Lower leg skin (tissue), 4 donors: ENCODE data around the gene EVA1A. TPM values are rescaled to one million over a fixed set of nuclear protein-coding genes. Genes with fewer than 3 reads are reported as not detected.

Experiments
- DNase-seq, 2 donors: peaks; one replicate each; pipeline ENCODE4 v3.0.0-alpha.2; 2019; ENCODE audit warnings: low spot score in 2 of 2
- H3K4me3 ChIP-seq: fragments of 200-600 bp; sonication (generic); 2 replicates; pipeline ENCODE4 v1.5.1; 2017; ENCODE audit warnings: mild to moderate bottlenecking, low read depth; ENCODE audit not compliant: poor library complexity, severe bottlenecking
- CTCF ChIP-seq, 3 donors: fragments of 450-650 bp; IDR thresholded peaks; one replicate each; pipeline ENCODE4 v1.5.1; 2016; ENCODE audit warnings: antibody characterized with exemption in 3 of 3, mild to moderate bottlenecking in 3 of 3, moderate library complexity in 2 of 3
- POLR2A ChIP-seq, 2 donors: fragments of 450-650 bp; IDR thresholded peaks; one replicate each; pipeline ENCODE4 v1.6.1; 2016 to 2017; ENCODE audit warnings: antibody characterized with exemption in 2 of 2, mild to moderate bottlenecking in 1 of 2, moderate library complexity in 1 of 2
- WGBS, 2 donors: methylation state at CpG; one replicate each; pipeline ENCODE4 v1.1.5; 2018; 5-methylcytosine and 5-hydroxymethylcytosine counted together
- intact Hi-C: fragments of 100-400 bp; cut with DNase I; formaldehyde crosslinking; loops from one replicate; pipeline ENCODE4 v1.15.0; 2023; ENCODE audit warnings: low total_unique reads
- total RNA-seq, 4 donors: library from RNA; depleted of rRNA; stranded (reverse); fragments of >200 nt; gene quantifications; one replicate each; pipeline ENCODE4 v1.1.0, GENCODE V29; 2016

EVA1A gene
- total RNA-seq, result 10 to 100 TPM in 2 of 4 donors, 1 to 10 TPM in 2; 6.6 to 12.9 (median 9.1) TPM

DNA sequence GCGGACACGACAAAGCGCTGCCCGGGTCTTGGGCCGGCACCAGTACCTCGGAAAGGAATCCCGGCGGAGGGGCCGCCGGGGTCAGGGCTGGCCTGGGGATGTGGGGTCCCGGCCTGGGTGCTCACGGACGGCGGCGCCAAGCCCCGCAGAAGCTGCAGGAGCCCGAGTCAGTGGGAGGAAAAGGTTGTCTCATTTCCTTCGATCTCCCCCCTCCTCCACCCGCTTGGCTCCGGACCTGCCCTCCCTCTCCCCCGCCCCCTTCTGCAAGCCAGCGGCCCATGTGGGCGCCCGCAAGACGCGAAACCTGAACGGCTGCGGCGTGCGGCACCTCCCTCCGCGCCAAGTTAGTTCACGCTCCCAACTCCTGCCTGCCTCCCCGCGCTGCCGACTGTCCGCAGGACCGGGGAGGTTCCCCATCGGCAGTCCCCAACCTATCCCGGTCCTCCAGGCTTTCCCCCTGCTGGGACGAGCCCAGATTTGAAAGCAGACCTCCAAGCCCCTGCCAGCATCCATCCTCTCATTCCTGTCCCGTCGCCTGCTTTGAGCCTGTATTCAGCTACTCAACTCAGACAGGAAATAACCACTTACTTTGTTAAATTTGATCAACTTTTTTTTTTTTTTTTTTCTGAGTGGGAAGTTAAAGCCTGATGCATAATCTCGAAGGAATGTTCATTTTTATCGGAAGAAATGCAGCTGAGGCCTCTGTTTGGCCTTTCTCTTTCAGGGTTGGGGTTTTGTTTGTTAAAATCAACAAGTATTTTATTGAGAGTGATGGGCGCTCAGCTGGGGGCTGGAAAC, at the start of gene EVA1A:
Gene EVA1A (minus strand): TSS at position 172 of the 798 bp plus-strand sequence. CDS start 42,799 bp downstream, outside the sequence.
- WGBS, 2 donors, result 4% methylated on average over 25 to 30 of the region's 46 CpGs
- DNase-seq, result no peak
- intact Hi-C loops, result no loop called here
- peak within 1 kb of the TSS; percentile 26 for H3K4me3 ChIP-seq
- TF ChIP-seq CTCF (IDR thresholded peaks at IDR 0.05) (no peak), POLR2A (IDR thresholded peaks at IDR 0.05) (no peak)

GRCh38 chr2:75609937-75610508, 49.3 kb upstream of the EVA1A start:
- H3K4me3 ChIP-seq, result no peak overlapping the region
- TF ChIP-seq POLR2A (IDR thresholded peaks at IDR 0.05) (no peak), CTCF (IDR thresholded peaks at IDR 0.05) (no peak)
- no peak for DNase-seq
- WGBS, 2 donors, result 73 to 75% methylated on average over 7 of the region's 7 CpGs
- intact Hi-C loops, result loop anchor here (5.0 kb wide), 1 partner anchor 148 kb away; no protein-coding TSS in a partner anchor

GRCh38 chr2:75609334-75609689, 48.6 kb upstream of the EVA1A start:
- intact Hi-C loops, result loop anchor here (5.0 kb wide), 1 partner anchor 147 kb away; no protein-coding TSS in a partner anchor
- 35 to 49% methylated on average over 5 of the region's 5 CpGs for WGBS, 2 donors
- no peak overlapping the region for H3K4me3 ChIP-seq
- TF ChIP-seq POLR2A (IDR thresholded peaks at IDR 0.05) (no peak), CTCF (IDR thresholded peaks at IDR 0.05) (no peak)
- no peak for DNase-seq

DNA sequence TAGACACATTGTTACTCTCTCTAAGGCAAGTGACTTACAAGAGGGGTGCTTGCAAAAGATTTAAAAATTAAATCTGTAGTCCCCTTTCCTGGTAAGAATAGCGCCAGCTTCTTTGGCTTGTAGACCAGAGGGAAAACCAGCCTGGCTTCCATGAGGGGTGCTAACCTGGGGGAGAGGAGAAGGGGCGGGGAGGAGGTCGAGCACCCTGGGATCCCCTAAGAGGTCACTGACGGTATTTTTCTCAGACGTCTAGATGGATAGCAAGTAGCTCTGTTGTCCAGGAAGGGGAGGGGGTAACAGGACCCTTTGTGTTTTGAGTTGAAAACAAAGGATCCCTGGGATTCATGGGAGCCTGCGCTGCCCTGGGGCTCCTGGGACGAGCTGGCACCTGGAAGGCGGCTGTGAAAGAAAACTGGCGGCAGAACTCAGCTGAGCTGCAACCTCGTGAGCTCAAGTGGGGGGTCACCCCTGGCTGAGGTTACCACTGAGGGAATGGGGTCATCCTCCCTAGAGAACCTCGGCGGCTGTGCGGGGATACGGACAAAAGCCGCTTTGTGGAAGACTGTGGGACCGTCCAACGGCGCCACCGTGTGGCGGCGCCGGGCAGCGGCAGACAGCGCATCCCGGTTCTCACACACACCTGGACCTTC, 48.1 kb upstream of the EVA1A start:
- intact Hi-C loops, result loop anchor here (5.0 kb wide), 1 partner anchor 147 kb away; no protein-coding TSS in a partner anchor
- H3K4me3 ChIP-seq, result no peak overlapping the region
- WGBS, 2 donors, result 8 to 11% methylated on average over 25 of the region's 25 CpGs
- DNase-seq, result peak; percentile 27 to 90
- no peak for TF ChIP-seq POLR2A (IDR thresholded peaks at IDR 0.05)
- peak in 1 of 3 donors; percentile 63 for TF ChIP-seq CTCF (IDR thresholded peaks at IDR 0.05)

DNA sequence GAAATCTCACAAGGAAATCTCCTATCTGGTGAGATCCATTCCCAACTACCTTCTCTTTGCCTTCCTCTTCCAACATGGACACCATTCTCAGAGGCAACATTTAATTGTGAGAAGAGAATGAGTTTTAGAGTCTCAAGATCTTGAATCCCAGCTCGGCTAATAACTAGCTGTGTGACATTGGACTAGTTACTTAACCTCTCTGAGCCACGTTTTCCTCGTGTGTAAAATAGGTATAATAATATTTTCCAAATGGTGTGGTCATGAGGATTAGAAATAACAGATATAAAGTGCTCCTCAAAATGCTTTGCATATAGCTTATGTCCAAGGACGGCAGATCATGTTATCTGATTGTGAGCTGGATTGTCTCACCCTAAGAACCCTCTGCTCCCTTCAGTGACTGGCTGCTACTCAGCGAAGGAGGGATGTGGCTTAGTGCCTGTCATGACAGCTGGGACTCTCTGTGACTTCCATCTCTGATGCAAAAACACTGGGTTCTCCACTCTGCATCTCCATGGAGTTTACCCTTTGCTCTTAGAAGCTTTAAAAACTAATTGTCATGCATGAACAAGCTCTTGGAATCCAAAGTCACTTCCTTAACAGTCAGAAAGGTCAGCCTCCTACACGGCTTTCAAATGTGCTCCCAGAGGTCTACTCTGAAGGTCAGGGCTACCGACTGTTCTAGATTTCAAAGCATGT, 47.4 kb upstream of the EVA1A start:
- no peak for TF ChIP-seq POLR2A (IDR thresholded peaks at IDR 0.05)
- TF ChIP-seq CTCF (IDR thresholded peaks at IDR 0.05), result no peak
- DNase-seq, result no peak
- H3K4me3 ChIP-seq, result no peak overlapping the region
- intact Hi-C loops, result loop anchor here (5.0 kb wide), 1 partner anchor 146 kb away; no protein-coding TSS in a partner anchor
- 65 to 66% methylated on average over 7 of the region's 7 CpGs for WGBS, 2 donors
